ENCODE data around the gene MAG.

Gene MAG

GRCh38 chr19:35269438-35270117, 22.4 kb upstream of the MAG start:
- Mint-ChIP-seq H3K9me3 (no peaks in the 10 kb centered on the region), H3K27ac (peak overlapping the region; percentile 84), H3K27me3 (no peaks in the 10 kb centered on the region), H3K36me3 (peaks cover 50% of the 10 kb centered on the region), H3K4me1 (peaks cover 42% of the 10 kb centered on the region), H3K4me3 (peak overlapping the region; percentile 70)
- DNase-seq, result peak; percentile 83
- CTCF ChIA-PET, result interaction anchor here (1.9 kb wide), 1 partner anchor 128 kb away, joined by 8 read pairs; no protein-coding TSS in a partner anchor

DNA sequence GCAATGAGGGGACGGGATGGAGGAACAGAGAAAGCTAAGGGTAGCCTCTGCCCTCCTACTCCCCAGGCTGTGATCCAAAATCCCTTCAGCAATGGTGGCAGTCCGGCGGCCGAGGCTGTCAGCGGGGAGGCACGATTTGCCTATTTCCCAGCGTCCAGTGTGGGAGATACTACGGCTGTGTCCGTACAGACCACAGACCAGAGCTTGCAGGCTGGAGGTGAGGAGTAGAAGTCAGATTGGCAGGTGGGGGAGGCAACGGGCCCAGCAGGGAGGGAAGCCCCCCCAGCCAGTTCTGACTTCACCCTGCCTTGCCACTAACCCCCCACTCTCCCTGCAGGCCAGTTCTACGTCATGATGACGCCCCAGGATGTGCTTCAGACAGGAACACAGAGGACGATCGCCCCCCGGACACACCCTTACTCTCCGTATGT, 21.6 kb upstream of the MAG start:
- CTCF ChIA-PET, result no interaction called here
- H3K9me3 Mint-ChIP-seq, result no peaks in the 10 kb centered on the region
- H3K4me3 Mint-ChIP-seq, result peak overlapping the region; percentile 63
- peaks cover 48% of the 10 kb centered on the region for H3K36me3 Mint-ChIP-seq
- H3K4me1 Mint-ChIP-seq, result peaks cover 35% of the 10 kb centered on the region
- no peaks in the 10 kb centered on the region for H3K27me3 Mint-ChIP-seq
- H3K27ac Mint-ChIP-seq, result peak overlapping the region; percentile 74
- no peak for DNase-seq

DNA sequence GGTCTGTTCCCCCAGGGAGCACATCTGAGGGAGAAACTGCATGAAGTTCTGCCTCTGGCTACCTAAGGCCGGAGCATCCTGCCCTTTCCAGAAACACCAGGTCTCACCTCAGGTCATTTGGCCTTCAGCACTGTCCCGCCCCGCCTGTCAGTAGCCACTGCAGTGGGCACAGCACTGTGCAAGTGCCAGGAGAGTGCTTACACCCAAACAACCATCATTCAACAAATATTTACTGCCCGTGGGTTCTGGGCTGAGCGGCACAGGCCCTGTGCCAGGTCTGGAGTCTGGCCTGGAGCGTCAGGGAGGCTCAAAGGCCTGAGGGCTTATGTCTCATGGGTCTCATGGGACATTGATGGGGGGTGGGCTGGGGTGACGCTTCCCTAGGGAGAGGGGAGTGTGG, 20.4 kb upstream of the MAG start:
- H3K9me3 Mint-ChIP-seq, result no peaks in the 10 kb centered on the region
- H3K27me3 Mint-ChIP-seq, result no peaks in the 10 kb centered on the region
- CTCF ChIA-PET, result no interaction called here
- peaks cover 24% of the 10 kb centered on the region for H3K4me1 Mint-ChIP-seq
- no peak overlapping the region for H3K4me3 Mint-ChIP-seq
- H3K36me3 Mint-ChIP-seq, result peaks cover 51% of the 10 kb centered on the region
- H3K27ac Mint-ChIP-seq, result no peak overlapping the region
- no peak for DNase-seq

GRCh38 chr19:35272122-35272719, 19.7 kb upstream of the MAG start:
- CTCF ChIA-PET, result no interaction called here

GRCh38 chr19:35272954-35273649, 18.9 kb upstream of the MAG start:
- Mint-ChIP-seq H3K4me3 (no peak overlapping the region), H3K27ac (no peak overlapping the region), H3K27me3 (no peaks in the 10 kb centered on the region), H3K4me1 (peaks cover 20% of the 10 kb centered on the region), H3K9me3 (no peaks in the 10 kb centered on the region), H3K36me3 (peaks cover 55% of the 10 kb centered on the region)
- no peak for DNase-seq
- CTCF ChIA-PET, result no interaction called here

More at GRCh38 chr19:35272122-35272719, 19.7 kb upstream of the MAG start:
- DNase-seq, result no peak
- Mint-ChIP-seq H3K27ac (peak overlapping the region; percentile 2), H3K9me3 (no peaks in the 10 kb centered on the region), H3K4me1 (peaks cover 22% of the 10 kb centered on the region), H3K36me3 (peaks cover 55% of the 10 kb centered on the region), H3K27me3 (no peaks in the 10 kb centered on the region), H3K4me3 (no peak overlapping the region)

DNA sequence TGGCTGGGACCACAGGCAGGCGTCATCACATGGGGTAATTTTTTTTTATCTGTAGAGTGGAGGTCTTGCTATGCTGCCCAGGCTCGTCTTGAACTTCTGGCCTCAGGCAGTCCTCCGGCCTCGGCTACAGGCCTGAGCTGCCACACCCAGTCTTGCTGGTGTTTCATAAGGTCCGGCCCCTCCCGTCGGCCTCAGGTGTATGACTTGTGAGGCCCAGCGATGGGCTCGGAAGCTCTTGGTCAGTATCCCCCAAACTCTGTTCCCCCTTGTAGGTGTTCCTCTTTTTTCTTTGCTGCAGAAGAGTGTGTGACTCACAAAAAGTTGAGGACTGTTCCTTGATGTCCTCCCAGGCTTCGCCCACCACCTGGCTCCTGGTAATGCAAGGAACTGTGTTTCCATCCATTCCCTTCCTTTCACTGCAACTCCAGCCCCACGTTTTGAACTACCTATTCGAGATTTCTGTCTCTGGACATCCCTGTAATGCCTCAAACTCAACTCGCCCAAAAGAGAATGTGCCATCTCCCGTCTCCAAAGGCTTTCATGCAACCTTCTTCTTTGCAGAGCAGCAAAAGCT, 18.2 kb upstream of the MAG start:
- Mint-ChIP-seq H3K4me3 (no peak overlapping the region), H3K27ac (no peak overlapping the region), H3K36me3 (peaks cover 57% of the 10 kb centered on the region), H3K9me3 (no peaks in the 10 kb centered on the region), H3K4me1 (peaks cover 20% of the 10 kb centered on the region), H3K27me3 (no peaks in the 10 kb centered on the region)
- CTCF ChIA-PET, result no interaction called here
- DNase-seq, result no peak

GRCh38 chr19:35274323-35274722, 17.6 kb upstream of the MAG start:
- peaks cover 20% of the 10 kb centered on the region for H3K4me1 Mint-ChIP-seq
- no peaks in the 10 kb centered on the region for H3K9me3 Mint-ChIP-seq
- no peaks in the 10 kb centered on the region for H3K27me3 Mint-ChIP-seq
- H3K4me3 Mint-ChIP-seq, result no peak overlapping the region
- peaks cover 58% of the 10 kb centered on the region for H3K36me3 Mint-ChIP-seq
- CTCF ChIA-PET, result no interaction called here
- DNase-seq, result no peak
- no peak overlapping the region for H3K27ac Mint-ChIP-seq

DNA sequence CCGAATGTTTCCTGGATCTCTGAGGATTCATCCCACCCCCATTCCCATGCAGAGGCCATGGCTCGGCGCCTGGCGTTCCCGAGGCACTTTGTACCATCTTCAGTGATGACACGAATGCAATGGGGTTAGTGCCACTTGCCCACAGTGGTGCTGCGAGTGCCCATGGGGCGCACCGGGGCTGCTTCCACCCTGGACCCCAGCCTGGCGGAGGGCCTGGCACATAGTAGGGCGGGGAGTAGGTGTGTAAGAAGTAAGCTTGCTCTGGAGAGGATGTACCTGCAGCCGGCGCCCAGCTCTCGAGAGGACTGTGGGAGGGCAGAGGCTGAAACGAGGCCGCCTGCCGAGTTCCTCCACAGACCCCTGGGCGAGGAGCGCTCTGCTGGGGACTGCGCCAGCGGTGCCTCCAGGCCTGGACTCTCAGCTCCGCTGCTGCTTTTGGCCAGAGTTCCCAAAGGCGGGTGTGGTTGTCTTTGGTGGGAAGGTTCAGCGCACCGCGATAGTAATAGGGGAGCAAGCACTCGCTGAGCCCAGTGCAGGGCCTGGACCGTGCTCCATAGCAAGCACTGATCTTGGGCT, 15.2 kb upstream of the MAG start:
- Mint-ChIP-seq H3K4me1 (peaks cover 7% of the 10 kb centered on the region), H3K27me3 (peaks cover 16% of the 10 kb centered on the region), H3K4me3 (no peak overlapping the region), H3K27ac (no peak overlapping the region), H3K36me3 (peaks cover 47% of the 10 kb centered on the region), H3K9me3 (no peaks in the 10 kb centered on the region)
- DNase-seq, result no peak
- CTCF ChIA-PET, result interaction anchor here (1.5 kb wide), 1 partner anchor 19 kb away, joined by 3 read pairs; no protein-coding TSS in a partner anchor

DNA sequence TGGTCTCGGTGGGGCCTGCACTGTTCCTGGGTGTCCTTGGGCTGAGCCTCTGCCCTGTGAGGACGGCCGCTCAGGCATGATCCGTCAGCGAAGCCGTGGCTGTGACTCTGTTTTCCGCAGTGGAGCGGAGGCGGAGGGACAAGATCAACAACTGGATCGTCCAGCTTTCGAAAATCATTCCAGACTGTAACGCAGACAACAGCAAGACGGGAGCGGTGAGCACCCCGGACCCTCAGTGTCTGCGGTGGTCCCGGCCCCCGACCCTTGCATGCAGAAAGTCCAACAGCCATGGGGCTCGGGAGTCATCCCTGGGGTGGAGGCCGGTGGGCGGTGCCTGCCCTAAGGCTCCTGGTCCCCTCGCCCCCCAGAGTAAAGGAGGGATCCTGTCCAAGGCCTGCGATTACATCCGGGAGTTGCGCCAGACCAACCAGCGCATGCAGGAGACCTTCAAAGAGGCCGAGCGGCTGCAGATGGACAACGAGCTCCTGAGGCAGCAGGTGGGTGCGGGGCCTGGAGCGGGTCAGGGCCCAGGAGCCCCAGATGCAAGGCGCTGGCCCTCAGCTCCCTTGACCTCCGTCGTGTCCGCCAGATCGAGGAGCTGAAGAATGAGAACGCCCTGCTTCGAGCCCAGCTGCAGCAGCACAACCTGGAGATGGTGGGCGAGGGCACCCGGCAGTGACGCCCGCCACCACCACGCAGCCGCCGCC, 13.2 kb upstream of the MAG start:
- peaks cover 4% of the 10 kb centered on the region for H3K4me1 Mint-ChIP-seq
- no peak overlapping the region for H3K4me3 Mint-ChIP-seq
- peaks cover 34% of the 10 kb centered on the region for H3K36me3 Mint-ChIP-seq
- no peaks in the 10 kb centered on the region for H3K9me3 Mint-ChIP-seq
- no peak for DNase-seq
- H3K27ac Mint-ChIP-seq, result no peak overlapping the region
- H3K27me3 Mint-ChIP-seq, result peaks cover 35% of the 10 kb centered on the region
- CTCF ChIA-PET, result no interaction called here

- CTCF ChIA-PET, result no interaction called here
- no peaks in the 10 kb centered on the region for H3K4me1 Mint-ChIP-seq
- H3K4me3 Mint-ChIP-seq, result no peak overlapping the region
- no peaks in the 10 kb centered on the region for H3K9me3 Mint-ChIP-seq
- DNase-seq, result no peak
- peaks cover 42% of the 10 kb centered on the region for H3K27me3 Mint-ChIP-seq
- H3K36me3 Mint-ChIP-seq, result peaks cover 27% of the 10 kb centered on the region
- H3K27ac Mint-ChIP-seq, result no peak overlapping the region
Observed at GRCh38 chr19:35279374-35279773, 12.6 kb upstream of the MAG start.

DNA sequence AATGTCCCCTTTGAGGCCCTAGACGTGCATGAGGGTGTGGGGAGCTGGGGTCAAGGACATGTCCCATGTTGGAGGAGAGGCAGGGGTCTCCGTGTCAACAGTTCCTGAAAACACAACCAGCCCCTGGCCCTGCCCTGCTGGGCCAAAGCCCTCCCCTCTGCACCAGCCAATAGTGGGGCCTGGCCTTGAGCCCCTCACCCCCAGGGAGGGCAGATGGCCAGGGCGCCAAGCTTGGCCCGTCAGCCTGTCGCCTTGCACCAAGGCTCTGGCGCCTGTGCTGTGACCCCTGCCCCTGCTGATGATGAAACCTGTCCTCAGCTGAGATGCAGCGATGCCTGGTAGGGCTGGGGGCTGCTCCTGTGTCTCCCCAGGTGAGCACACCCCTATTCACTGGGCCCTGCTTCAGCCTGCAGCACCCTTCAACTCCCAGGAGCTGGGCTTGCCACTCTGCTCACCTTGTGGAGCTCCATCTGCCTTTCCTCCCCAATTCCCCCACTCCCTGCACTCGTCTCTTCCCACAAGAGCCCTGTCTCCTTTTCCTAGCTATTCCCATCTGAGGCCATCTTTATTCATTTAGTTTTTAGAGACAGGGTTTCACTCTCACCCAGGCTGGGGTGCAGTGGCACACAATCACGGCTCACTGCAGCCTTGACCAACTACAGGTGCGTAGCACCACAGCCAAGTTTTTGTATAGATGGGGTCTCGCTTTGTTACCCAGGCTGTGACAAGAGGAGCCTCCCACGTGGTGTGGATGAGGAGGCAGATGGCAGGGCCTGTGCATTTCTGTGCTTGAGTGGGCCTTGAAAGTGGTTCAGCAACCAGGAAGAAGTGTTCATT, 11.8 kb upstream of the MAG start:
- Mint-ChIP-seq H3K9me3 (no peaks in the 10 kb centered on the region), H3K4me3 (no peak overlapping the region), H3K4me1 (no peaks in the 10 kb centered on the region), H3K36me3 (peaks cover 24% of the 10 kb centered on the region), H3K27ac (no peak overlapping the region), H3K27me3 (peaks cover 50% of the 10 kb centered on the region)
- no peak for DNase-seq
- CTCF ChIA-PET, result no interaction called here

DNA sequence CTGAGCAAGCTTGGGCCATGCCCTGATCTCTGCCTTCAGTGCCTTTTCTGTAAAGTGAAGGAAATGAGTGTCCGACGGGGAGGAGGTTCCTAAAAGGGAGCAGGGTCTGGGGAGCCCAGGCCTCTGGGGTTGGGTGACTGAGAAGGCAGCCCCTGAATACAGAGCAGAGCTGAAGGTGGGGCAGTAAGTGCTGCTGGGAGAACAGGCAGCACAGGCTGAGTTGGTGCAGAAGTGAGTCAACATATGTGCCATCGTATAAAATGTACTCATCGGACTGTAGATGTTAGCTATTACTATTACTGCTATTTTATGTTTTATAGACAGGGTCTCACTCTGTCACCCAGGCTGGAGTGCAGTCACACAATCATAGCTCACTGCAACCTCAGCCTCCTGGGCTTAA, 10.7 kb upstream of the MAG start:
- Mint-ChIP-seq H3K27me3 (peaks cover 61% of the 10 kb centered on the region), H3K4me1 (no peaks in the 10 kb centered on the region), H3K9me3 (no peaks in the 10 kb centered on the region), H3K36me3 (peaks cover 17% of the 10 kb centered on the region), H3K27ac (peak overlapping the region; percentile 67), H3K4me3 (no peak overlapping the region)
- CTCF ChIA-PET, result no interaction called here
- no peak for DNase-seq
